22Rv1 (cell line): ENCODE measurements around the gene RHOG.
"Not testable (repeated sequence)": the region's sequence is repeated elsewhere in the genome, so short reads cannot be mapped to it uniquely, and the experiment has no call there.

Experiments
- H3K27ac ChIP-seq: fragments of 450-650 bp; 2 replicates; pipeline ENCODE4 v1.5.1; 2017
- CTCF ChIP-seq: fragments of 450-650 bp; IDR thresholded peaks from 2 replicates; pipeline ENCODE4 v1.5.1; 2017; ENCODE audit warnings: mild to moderate bottlenecking
- ZFX ChIP-seq: fragments of 450-650 bp; IDR thresholded peaks from 2 replicates; pipeline ENCODE4 v1.6.1; 2017; ENCODE audit warnings: antibody characterized with exemption, borderline replicate concordance

Gene RHOG

DNA sequence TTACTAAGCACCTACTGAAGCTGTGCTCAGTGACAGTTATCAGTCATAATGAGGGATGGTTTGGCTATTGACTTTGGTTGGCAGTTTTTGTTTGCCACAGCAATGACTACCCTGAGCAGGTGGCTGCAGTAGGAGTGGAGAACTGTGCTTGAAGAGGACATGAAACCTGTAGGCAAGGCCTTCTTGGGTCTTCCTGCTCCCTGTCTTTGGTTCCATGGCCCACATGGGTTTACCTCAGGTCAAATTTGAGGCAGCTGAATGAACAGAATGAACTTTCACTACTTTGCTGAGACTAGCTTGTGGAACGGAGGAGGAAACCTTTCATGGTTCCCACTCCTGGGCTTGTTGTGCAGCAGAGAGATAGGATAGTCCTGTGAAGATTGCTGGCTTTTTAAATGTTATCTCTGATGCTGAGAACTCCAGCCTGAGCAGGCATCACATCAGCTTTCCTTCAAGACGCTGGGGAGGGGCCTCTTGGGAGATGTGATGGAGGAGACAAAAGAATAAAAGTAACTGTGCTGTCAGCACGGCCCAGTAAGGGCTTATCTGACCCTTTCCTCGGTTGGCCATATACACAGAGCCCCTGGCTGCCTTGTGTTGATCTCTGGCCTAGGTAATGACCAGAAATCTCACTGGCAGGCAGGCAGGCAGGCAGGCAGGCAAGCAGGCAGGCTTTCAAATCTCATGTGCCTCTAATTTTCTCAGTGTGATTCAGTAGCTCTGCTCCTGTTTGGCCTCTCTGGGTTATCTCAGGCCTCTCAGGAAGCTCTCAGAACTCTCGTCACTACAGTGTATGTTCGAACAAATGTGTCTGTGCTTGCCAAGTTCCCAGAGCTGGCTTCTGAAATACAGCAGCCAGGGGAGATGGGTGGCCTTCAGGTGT is 26.7 kb upstream of the RHOG start:
- no peak overlapping the region for H3K27ac ChIP-seq
- TF ChIP-seq CTCF: no peak
- TF ChIP-seq ZFX: no peak

GRCh38 chr11:3866836-3867208 is 26.1 kb upstream of the RHOG start:
- no peak overlapping the region for H3K27ac ChIP-seq
- no peak for TF ChIP-seq CTCF
- TF ChIP-seq ZFX: no peak

DNA sequence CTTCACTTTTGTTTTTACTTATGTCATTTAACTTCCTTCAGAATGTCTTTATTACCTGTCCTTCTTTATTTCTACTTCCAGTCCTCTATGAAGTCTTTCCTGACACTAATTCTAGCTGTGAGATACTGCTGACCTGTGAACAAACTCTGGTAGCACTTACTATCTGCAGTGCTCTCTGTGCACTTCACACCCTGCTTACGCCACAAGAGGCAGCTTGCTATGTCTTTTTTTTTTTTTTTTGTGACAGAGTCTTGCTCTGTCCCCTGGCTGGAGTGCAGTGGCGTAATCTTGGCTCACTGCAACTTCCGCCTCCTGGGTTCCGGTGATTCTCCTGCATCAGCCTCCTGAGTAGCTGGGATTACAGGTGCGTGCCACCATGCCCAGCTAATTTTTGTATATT is 25.4 kb upstream of the RHOG start:
- H3K27ac ChIP-seq: no peak overlapping the region
- TF ChIP-seq CTCF: no peak

- TF ChIP-seq CTCF (no peak), ZFX (no peak)
- H3K27ac ChIP-seq: no peak overlapping the region
Measured at GRCh38 chr11:3865388-3866193, 24.8 kb upstream of the RHOG start.

- H3K27ac ChIP-seq: no peak overlapping the region
Measured at GRCh38 chr11:3861683-3862082, 20.9 kb upstream of the RHOG start.

DNA sequence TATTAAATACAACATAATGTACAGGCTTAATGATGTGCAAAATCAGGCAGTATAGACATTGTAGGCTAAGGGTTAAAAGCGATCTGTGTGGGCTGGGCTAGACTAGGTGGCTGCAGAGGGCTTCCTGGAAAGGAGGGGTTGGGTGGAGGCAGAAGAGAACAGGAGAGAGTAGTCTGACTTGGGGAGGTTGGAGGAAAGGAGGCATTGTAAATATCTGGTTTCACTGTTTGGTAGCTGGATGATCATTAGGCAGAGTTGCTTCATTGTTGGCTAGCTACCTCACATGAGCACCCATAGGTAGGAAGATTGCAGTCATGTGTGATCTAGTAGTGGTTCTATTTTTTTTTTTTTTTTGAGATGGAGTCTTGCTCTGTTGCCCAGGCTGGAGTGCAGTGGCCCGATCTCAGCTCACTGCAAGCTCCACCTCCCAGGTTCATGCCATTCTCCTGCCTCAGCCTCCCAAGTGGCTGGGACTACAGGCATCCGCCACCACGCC is 20.2 kb upstream of the RHOG start:
- not testable (repeated sequence) for H3K27ac ChIP-seq

More at GRCh38 chr11:3861683-3862082, 20.9 kb upstream of the RHOG start:
- TF ChIP-seq ZFX: no peak
- no peak for TF ChIP-seq CTCF

GRCh38 chr11:3860375-3860774 is 19.6 kb upstream of the RHOG start:
- TF ChIP-seq ZFX (no peak), CTCF (no peak)
- H3K27ac ChIP-seq: peak overlapping the region; percentile 71
